HepG2 (cell line): ENCODE results near the gene BTG1. TPM values are rescaled to one million over a fixed set of nuclear protein-coding genes. Genes with fewer than 3 reads are reported as not detected.

Experiments
- ATAC-seq: fragments of 200-7000 bp; cut with Tn5 transposase; 3 replicates; pipeline ENCODE4 v1.9.1; 2020; ENCODE audit warnings: mild to moderate bottlenecking, moderate library complexity
- BruUV-seq: library from RNA; stranded (reverse); fragments of 400-500 nt; replicated peaks from 2 replicates; lab custom pipeline; 2021; lab: Mats Ljungman, UMichigan
- CTCF ChIA-PET: fragments of 300-600 bp; formaldehyde crosslinking; extraction: SDS; loops from one replicate; lab custom pipeline; 2021; ENCODE audit warnings: low total read pairs, inconsistent platforms, low intra/inter-chr PET ratio; lab: Yijun Ruan, JAX
- POLR2A ChIA-PET: fragments of 350-600 bp; sonication (Branson Sonifier 250); formaldehyde crosslinking; loops from one replicate; lab custom pipeline; 2020; ENCODE audit warnings: antibody characterized with exemption, inconsistent platforms; lab: Yijun Ruan, JAX
- DNase-seq: peaks from one replicate; pipeline ENCODE4 v3.0.0-alpha.2; 2015; ENCODE audit warnings: low spot score
- FAIRE-seq: peaks from 3 replicates; lab custom pipeline; 2011; peaks lifted over from hg19 to GRCh38; lab: Jason Lieb, UNC
- H2AFZ ChIP-seq: one replicate; pipeline ENCODE4 v1.6.1; 2011; ENCODE audit warnings: low read length, inconsistent platforms
- H3K27ac ChIP-seq: fragments of 300-600 bp; 3 replicates; pipeline ENCODE4 v1.8.0; 2011; ENCODE audit warnings: mixed run types, mild to moderate bottlenecking, mixed read lengths, low read length, inconsistent platforms; ENCODE audit not compliant: insufficient read depth; ENCODE audit errors: extremely low read length
- H3K27me3 ChIP-seq, 2 experiments: fragments of 200-600 bp in 1 of 2; 2 replicates in 1 of 2; 3 replicates in 1 of 2; pipeline versions ENCODE4 v1.6.0 to v1.8.0; 2011; ENCODE audit warnings: low read length in 2 of 2, mild to moderate bottlenecking in 2 of 2, moderate library complexity in 2 of 2, inconsistent platforms in 1 of 2; ENCODE audit not compliant: insufficient read depth in 2 of 2, control insufficient read depth in 1 of 2
- H3K36me3 ChIP-seq, 2 experiments: fragments of 200-600 bp in 1 of 2; replicated peaks in 1 of 2; 2 replicates in 1 of 2; 3 replicates in 1 of 2; pipeline versions ENCODE4 v1.5.1 to v1.8.0; 2011; ENCODE audit warnings: low read length in 2 of 2, inconsistent platforms in 1 of 2; ENCODE audit not compliant: insufficient read depth in 2 of 2, control insufficient read depth in 1 of 2
- H3K4me1 ChIP-seq: 2 replicates; pipeline ENCODE4 v1.5.1; 2012; ENCODE audit warnings: low read length, inconsistent platforms; ENCODE audit not compliant: insufficient read depth
- H3K4me2 ChIP-seq: 2 replicates; pipeline ENCODE4 v1.6.0; 2011; ENCODE audit warnings: low read depth, low read length, inconsistent platforms
- H3K4me3 ChIP-seq, 3 experiments: fragments of 200-600 bp in 1 of 3; sonication (generic), shearing (Covaris generic) in 1 of 3; replicated peaks in 1 of 3; 2 replicates each; pipeline ENCODE4 v1.5.1; 2011 to 2016; ENCODE audit warnings: low read length in 3 of 3, inconsistent platforms in 2 of 3, low read depth in 2 of 3, mild to moderate bottlenecking in 2 of 3, control low read depth in 1 of 3, mixed read lengths in 1 of 3; ENCODE audit not compliant: insufficient read depth in 1 of 3
- H3K79me2 ChIP-seq: one replicate; pipeline ENCODE4 v1.6.1; 2011; ENCODE audit warnings: low read length, inconsistent platforms; ENCODE audit not compliant: insufficient read depth
- H3K9ac ChIP-seq: 2 replicates; pipeline ENCODE4 v1.6.0; 2011; ENCODE audit warnings: mild to moderate bottlenecking, low read depth, low read length, inconsistent platforms; ENCODE audit not compliant: insufficient read depth
- H3K9me3 ChIP-seq: 2 replicates; pipeline ENCODE4 v1.5.1; 2012; ENCODE audit warnings: mild to moderate bottlenecking, low read length
- H4K20me1 ChIP-seq: 2 replicates; pipeline ENCODE4 v1.6.0; 2011; ENCODE audit warnings: inconsistent platforms, mild to moderate bottlenecking, low read length, moderate library complexity; ENCODE audit not compliant: insufficient read depth
- BCLAF1 ChIP-seq: fragments of 450-650 bp; IDR thresholded peaks from 2 replicates; pipeline ENCODE4 v1.6.1; 2017; ENCODE audit warnings: mild to moderate bottlenecking
- CAMTA2 ChIP-seq: sonication (generic); formaldehyde crosslinking; IDR thresholded peaks from 2 replicates; pipeline ENCODE4 v1.4.0; 2020; ENCODE audit warnings: mild to moderate bottlenecking, missing genetic modification reagents, borderline replicate concordance
- EHMT2 ChIP-seq: fragments of 200-600 bp; sonication (generic); IDR thresholded peaks from 2 replicates; pipeline ENCODE4 v1.7.0; 2017; ENCODE audit warnings: antibody characterized with exemption, low read depth, low read length, borderline replicate concordance
- MAFK ChIP-seq, 2 experiments: IDR thresholded peaks in 1 of 2; conservative IDR thresholded peaks in 1 of 2; 2 replicates each; pipeline ENCODE4 v1.6.1; 2011; ENCODE audit warnings: improper control_type of control experiment in 2 of 2, low read length in 2 of 2
- ZFP36 ChIP-seq: fragments of 150-350 bp; IDR thresholded peaks from 2 replicates; pipeline ENCODE4 v1.6.1; 2018; ENCODE audit warnings: borderline replicate concordance, low read length, low read depth; ENCODE audit not compliant: partially characterized antibody
- ZMYM3 ChIP-seq: sonication (generic); formaldehyde crosslinking; IDR thresholded peaks from 2 replicates; pipeline ENCODE4 v1.5.1; 2020; ENCODE audit warnings: mild to moderate bottlenecking, missing genetic modification reagents
- WGBS: methylation state at CpG from one replicate; pipeline ENCODE4 v1.1.6; 2017; ENCODE audit warnings: low lambda C conversion rate; 5-methylcytosine and 5-hydroxymethylcytosine counted together
- in situ Hi-C: cut with HindIII; loops from 2 replicates; pipeline ENCODE4 v1.10.0; 2017; ENCODE audit warnings: low pct_unique_long_range_greater_than_20kb; ENCODE audit not compliant: extremely low pct_ligation_motif_present
- intact Hi-C: fragments of 100-400 bp; cut with micrococcal nuclease; formaldehyde crosslinking; loops from one replicate; pipeline ENCODE4 v1.10.0; 2022; ENCODE audit not compliant: unreplicated experiment
- polyA plus RNA-seq, 8 experiments: library from polyadenylated mRNA; depleted of rRNA in 3 of 8; stranded (reverse) in 7 of 8; unstranded in 1 of 8; fragments of >200 nt; fragmentation: Illumina TruSeq in 4 of 8; extraction: Trizol in 4 of 8; gene quantifications; 2 replicates each; pipeline versions ENCODE4 v1.2.1 to v1.2.3, GENCODE V29; 2011 to 2016; ENCODE audit warnings: low read depth in 4 of 8, missing spikeins in 1 of 8, mixed read lengths in 1 of 8; ENCODE audit not compliant: insufficient read depth in 1 of 8
- total RNA-seq, 5 experiments: library from RNA; depleted of rRNA; stranded (reverse); fragments of >200 nt; fragmentation: Illumina TruSeq; extraction: Trizol; gene quantifications; 2 replicates each; pipeline ENCODE4 v1.2.3, GENCODE V29; 2016; ENCODE audit warnings: low read depth in 1 of 5

The BTG1 gene
- total and polyA plus RNA-seq, 2 of the 13 experiments (the other 11 are each of a cell fraction or from before 2014, with no cell fraction given): 7.5 to 16.7 TPM

GRCh38 chr12:92110083-92110640 lies 35.5 kb downstream of the BTG1 start:
- no TSS peak for BruUV-seq
- FAIRE-seq: no peak
- peaks cover 34% of the 10 kb centered on the region for H3K4me1 ChIP-seq

More at GRCh38 chr12:92110083-92110640, 35.5 kb downstream of the BTG1 start:
- H3K36me3 ChIP-seq: no peaks in the 10 kb centered on the region
- no peaks in the 10 kb centered on the region for H4K20me1 ChIP-seq
- no peaks in the 10 kb centered on the region for H3K9me3 ChIP-seq
- in situ Hi-C loops: no loop called here
- no peak overlapping the region for H2AFZ ChIP-seq
- ChIA-PET POLR2A (no interaction called here), CTCF (no interaction called here)
- H3K4me3 ChIP-seq: no peak overlapping the region
- TF ChIP-seq MAFK (conservative IDR thresholded peaks at IDR 0.05 in 1 of 2, IDR thresholded peaks at IDR 0.05 in 1 of 2; ENCODE audit: low read length in 2 of 2) (peak in 1 of 2 experiments; percentile 41; a peak in 2 of 4 replicates), BCLAF1 (no peak), EHMT2 (no peak), CAMTA2 (no peak), ZMYM3 (CRISPR knock-in tag) (no peak), ZFP36 (no peak)
- no peak overlapping the region for H3K9ac ChIP-seq
- H3K27me3 ChIP-seq: no peaks in the 10 kb centered on the region
- intact Hi-C loops: no loop called here
- no peak for DNase-seq
- WGBS: 94% methylated on average over 1 of the region's 1 CpG
- ATAC-seq: no peak
- no peak overlapping the region for H3K4me2 ChIP-seq
- no peaks in the 10 kb centered on the region for H3K79me2 ChIP-seq
- H3K27ac ChIP-seq: no peak overlapping the region
